ENCODE measurements around the gene C12orf76.

Gene C12orf76

GRCh38 chr12:109993091-109993490 lies 55.2 kb downstream of the C12orf76 start:
- DNase-seq: no peak

GRCh38 chr12:109991586-109991985 lies 56.7 kb downstream of the C12orf76 start:
- no peak for DNase-seq

All from NCI-H774 (cell line).